Measurements from ENCODE around the gene MET. TPM values are rescaled to one million over a fixed set of nuclear protein-coding genes. Genes with fewer than 3 reads are reported as not detected.
A peak's percentile ranks its signal among the peaks of the same experiment; 100 is the strongest.

The MET gene
- total and polyA plus RNA-seq, 2 of the 13 experiments (the other 11 are each of a cell fraction or from before 2014, with no cell fraction given): 21.8 to 31.5 TPM

DNA sequence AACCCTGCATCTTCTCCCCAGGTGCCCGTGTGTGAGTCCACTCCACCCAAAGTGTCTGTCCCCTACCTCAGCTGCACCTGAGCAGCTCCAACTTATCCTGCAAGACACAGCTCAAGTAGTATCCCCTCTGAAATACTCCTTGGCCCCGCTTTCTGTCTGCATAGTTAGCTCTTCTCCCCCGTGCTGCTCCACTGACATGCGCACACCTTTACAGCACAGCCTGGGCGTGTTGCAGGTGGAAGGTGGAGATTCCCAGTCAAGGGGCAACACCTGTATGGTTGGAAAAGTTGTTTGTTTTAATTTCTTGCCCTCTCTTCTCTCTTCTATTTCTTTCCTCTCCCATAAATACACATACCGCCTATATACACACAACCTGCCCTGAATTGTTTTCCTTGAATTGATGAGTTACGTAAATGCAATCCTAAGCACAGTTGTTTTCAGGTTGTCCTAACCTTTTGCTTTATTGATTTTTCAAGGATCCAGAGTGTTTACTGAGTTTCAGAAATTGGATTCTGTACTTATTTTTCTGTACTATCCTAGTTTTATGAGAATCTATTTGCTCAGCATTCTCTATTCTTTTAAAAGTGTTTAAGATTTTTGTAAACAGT is 14.9 kb downstream of the MET start (continued):
- no peak for TF ChIP-seq ZNF496 (CRISPR knock-in tag; IDR thresholded peaks at IDR 0.05; ENCODE audit: insufficient replicate concordance)
- TF ChIP-seq ZBTB3 (CRISPR knock-in tag; IDR thresholded peaks at IDR 0.05; ENCODE audit: borderline replicate concordance, low read depth): no peak
- TF ChIP-seq, protein P1, sequence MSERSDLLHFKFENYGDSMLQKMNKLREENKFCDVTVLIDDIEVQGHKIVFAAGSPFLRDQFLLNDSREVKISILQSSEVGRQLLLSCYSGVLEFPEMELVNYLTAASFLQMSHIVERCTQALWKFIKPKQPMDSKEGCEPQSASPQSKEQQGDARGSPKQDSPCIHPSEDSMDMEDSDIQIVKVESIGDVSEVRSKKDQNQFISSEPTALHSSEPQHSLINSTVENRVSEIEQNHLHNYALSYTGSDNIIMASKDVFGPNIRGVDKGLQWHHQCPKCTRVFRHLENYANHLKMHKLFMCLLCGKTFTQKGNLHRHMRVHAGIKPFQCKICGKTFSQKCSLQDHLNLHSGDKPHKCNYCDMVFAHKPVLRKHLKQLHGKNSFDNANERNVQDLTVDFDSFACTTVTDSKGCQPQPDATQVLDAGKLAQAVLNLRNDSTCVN (CRISPR knock-in tag; IDR thresholded peaks at IDR 0.05; ENCODE audit: borderline replicate concordance): no peak; the same call in 1 of the 2 replicates
- TF ChIP-seq, protein P2, sequence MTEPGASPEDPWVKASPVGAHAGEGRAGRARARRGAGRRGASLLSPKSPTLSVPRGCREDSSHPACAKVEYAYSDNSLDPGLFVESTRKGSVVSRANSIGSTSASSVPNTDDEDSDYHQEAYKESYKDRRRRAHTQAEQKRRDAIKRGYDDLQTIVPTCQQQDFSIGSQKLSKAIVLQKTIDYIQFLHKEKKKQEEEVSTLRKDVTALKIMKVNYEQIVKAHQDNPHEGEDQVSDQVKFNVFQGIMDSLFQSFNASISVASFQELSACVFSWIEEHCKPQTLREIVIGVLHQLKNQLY (CRISPR knock-in tag; IDR thresholded peaks at IDR 0.05): 0 out of 2 replicates have a peak, but pooled peaks have one; percentile 39
- TF ChIP-seq ZBTB2 (CRISPR knock-in tag; IDR thresholded peaks at IDR 0.05; ENCODE audit: low read depth): no peak
- TF ChIP-seq HNRNPK (IDR thresholded peaks at IDR 0.05; ENCODE audit: low read depth, low read length, poor library complexity, severe bottlenecking): no peak
- TF ChIP-seq FOXJ3 (CRISPR knock-in tag; IDR thresholded peaks at IDR 0.05; ENCODE audit: borderline replicate concordance): peak; percentile 89; the same call in 1 of the 2 replicates
- TF ChIP-seq DPF2 (CRISPR knock-in tag; IDR thresholded peaks at IDR 0.05; ENCODE audit: borderline replicate concordance, low read depth): peak; percentile 82
- peak; percentile 77; the same call in 1 of the 2 replicates for TF ChIP-seq SIX1 (CRISPR knock-in tag; IDR thresholded peaks at IDR 0.05; ENCODE audit: borderline replicate concordance)
- 0 out of 2 replicates have a peak, but pooled peaks have one; percentile 45 for TF ChIP-seq SMYD3 (CRISPR knock-in tag; IDR thresholded peaks at IDR 0.05)
- TF ChIP-seq, protein P3, sequence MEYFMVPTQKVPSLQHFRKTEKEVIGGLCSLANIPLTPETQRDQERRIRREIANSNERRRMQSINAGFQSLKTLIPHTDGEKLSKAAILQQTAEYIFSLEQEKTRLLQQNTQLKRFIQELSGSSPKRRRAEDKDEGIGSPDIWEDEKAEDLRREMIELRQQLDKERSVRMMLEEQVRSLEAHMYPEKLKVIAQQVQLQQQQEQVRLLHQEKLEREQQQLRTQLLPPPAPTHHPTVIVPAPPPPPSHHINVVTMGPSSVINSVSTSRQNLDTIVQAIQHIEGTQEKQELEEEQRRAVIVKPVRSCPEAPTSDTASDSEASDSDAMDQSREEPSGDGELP (IDR thresholded peaks at IDR 0.05; ENCODE audit: borderline replicate concordance, low read depth): 0 out of 2 replicates have a peak, but pooled peaks have one; percentile 47

All from HepG2 (cell line).